HG03196 (cell line): ENCODE results near the gene EFCAB10.
A peak's percentile ranks its signal among the peaks of the same experiment; 100 is the strongest.

Source experiments
- ATAC-seq: cut with Tn5 transposase; IDR thresholded peaks from one replicate; pipeline ENCODE4 v1.9.1; 2021; ENCODE audit not compliant: unreplicated experiment

The EFCAB10 gene, protein sequence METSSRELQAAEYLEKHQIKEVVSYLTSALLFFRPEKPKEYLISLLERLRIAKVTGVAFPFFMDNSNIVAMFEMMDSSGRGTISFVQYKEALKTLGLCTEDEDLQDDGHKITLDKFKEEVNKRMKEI

DNA sequence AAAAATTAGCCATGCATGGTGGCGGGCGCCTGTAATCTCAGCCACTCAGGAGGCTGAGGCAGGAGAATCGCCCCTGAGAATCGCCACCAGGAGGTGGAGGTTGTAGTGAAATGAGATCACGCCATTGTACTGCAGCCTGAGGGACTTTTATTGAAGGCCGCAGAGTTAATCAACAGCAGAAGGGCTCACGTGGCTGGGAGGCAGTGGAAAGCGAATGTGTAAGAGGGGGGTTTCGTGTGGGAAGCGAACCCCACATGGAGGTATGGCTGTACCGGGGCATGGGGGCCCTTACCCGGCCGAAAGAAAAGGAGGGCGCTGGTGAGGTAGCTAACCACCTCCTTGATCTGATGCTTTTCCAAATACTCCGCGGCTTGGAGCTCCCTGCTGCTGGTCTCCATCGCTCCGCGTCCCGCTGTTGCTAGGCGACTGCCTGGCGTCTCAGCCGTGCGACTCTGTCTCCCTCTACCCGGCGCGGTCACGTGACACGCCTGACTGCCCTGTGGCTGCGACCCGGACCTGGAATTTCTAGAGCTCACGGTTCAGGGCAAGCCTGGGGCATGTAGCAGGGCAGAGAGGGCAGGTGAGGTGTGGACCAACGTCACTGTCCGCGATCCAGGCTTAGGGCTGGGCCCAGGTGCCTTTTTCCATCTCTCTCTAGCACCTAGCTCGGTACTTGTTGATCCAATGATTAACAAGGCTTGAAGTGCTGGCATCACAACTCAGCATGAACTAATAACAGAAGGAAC, at the start of gene EFCAB10:
EFCAB10 (minus strand) TSS at position 428 of the 746 bp plus-strand sequence; CDS start at position 398, 30 bp downstream.
- ATAC-seq: peak; percentile 69

DNA sequence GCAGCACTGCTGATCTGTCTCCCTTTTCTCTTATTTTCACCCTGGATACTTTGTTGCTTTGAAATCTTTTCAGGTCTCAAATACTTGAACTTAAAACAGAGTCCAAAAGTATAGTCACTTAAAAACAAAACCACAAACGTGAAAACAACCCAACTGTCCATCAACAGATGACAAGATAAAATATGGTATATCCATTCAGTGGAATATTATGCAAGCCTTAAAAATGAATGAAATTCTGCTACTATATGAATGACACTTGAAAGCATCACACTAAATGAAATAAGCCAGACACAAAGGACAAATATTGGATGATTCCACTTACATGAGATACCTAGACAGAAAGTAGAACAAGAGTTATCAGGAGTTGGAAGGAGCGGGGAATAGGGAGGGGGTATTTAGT, 44.7 kb upstream of the EFCAB10 start:
- ATAC-seq: no peak

DNA sequence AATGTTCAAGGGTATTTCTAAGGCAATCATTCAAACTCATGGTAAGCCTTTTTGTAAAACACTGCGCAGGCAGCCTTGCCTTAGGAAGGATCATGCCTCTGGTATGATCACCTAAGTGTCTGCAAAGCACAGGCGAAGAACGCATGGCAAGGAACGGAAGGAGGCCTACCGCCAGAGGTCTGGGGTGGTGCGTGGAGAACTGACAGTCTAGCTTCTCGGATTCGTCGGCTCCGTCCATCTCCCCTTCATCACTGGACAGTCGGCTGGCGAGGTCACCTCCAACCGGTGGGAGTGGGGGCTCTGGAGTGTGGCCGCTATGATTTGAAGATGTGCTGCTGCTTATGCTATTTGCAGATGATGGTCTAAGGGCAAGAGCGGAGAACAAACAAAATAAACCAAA, 42.6 kb upstream of the EFCAB10 start:
- ATAC-seq: no peak

DNA sequence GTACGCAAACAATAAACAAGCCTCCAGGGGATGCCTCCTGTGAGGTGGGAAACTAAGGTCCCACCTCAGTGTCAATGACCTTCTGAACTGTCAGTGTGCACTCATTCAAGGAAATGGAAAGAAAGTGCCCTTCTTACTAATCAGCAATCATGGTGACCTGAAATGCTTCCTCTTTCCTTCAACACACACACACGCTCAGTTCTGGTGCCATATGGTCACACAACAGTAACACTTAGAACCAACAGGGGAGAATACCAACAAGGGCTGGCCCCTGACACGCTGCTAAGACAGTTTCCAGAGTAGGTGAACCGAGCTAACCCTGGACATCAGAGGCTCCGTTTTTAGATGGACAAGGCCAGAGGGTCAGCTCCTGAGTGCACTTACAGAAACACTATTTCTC, 42.1 kb upstream of the EFCAB10 start:
- ATAC-seq: no peak

DNA sequence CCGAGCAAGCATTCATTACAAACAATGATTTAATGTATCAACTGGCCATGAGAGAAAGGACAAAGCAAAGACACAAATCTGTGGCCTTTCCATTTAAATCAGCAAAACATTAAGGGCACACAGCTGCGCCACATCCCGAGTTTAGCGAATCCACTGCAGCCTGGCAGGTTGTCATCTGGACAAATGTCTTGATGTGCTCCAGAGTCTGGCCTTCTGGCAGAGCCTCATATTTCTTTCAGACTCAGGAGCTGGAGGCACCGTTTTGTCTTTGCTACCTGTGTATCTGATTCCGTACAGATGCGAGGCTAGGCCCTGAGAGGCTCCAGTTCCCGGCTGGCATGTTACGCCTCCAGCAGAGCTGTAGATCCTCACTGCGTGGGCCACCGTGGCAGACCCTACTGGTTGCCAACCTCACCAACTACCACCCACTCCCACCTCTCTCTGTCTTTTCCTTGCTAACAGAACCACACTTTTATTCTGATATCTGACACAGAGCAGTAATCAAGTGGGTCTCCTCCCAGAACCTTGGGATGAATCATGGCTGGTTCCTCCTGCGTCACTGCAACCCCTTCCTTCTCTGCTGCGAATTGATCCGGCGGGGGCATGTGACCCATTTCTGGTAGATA, 40.9 kb upstream of the EFCAB10 start:
- no peak for ATAC-seq

DNA sequence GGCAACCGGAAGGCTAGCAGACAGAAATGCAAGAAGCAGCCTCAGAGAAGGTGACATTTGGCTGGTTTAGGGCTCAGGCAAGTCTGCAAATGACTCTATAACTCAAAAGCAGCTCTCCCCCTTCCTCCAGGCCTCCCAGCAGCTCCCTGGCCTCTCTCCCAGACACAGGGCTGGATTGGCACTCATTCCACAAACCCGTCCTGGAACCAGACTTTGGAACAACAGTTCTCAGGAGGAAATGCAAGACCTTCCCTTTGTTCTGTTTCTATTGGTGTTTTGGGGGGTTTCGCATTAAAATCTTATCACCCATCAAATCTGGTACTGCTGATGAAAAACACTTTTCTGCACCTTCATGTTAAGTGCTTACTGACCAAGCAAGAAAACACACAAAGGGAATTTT, 40.3 kb upstream of the EFCAB10 start:
- ATAC-seq: no peak

DNA sequence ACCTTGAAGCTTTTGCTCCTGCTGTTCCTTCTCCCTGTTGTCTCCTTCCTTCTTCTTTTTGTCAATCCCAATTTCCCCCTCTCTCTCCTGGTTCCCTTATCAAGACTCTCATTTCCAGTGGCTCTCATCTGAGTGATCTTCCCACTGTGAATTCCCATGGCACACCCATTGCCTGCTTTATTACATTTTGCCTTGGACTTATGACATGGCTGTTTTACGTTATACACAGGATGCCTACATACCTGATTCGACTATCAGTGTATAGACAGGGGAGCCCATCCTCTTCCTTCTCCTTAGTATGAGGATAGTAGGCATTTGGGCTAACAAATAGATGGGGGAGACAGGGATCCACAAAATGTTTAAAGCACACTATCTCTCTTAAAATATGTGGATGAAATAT, 39.9 kb upstream of the EFCAB10 start:
- ATAC-seq: no peak

DNA sequence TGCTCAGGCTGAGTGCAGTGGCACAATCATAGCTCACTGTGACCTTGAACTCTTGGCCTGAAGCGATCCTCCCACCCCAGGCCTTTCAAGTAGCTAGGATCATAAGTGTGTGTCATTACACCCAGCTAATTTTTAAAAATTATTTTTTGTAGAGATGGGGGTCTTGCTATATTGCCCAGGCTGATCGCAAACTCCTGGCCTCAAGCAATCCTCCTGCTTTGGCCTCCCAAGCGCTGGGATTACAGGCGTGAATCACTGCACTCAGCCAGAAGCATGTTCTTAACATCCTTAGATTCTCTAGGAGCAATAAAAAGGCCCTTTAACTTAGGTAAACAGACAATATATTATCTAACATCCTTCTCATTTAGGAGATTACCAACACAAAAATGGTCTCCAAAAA, 38.3 kb upstream of the EFCAB10 start:
- no peak for ATAC-seq

DNA sequence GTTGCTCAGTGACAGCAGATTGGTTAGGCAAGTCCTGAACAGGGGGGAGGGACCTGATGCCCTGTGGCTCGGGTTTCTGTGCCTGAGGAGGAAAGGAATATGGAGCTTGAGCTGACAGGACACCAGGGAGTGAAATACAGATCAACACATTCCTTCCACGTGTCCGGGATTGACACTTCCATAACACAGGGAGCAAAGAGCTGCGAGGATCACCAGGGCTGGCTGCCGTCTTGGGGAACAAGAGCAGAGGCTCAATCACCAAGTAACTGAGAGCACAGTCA, 36.7 kb upstream of the EFCAB10 start:
- no peak for ATAC-seq

DNA sequence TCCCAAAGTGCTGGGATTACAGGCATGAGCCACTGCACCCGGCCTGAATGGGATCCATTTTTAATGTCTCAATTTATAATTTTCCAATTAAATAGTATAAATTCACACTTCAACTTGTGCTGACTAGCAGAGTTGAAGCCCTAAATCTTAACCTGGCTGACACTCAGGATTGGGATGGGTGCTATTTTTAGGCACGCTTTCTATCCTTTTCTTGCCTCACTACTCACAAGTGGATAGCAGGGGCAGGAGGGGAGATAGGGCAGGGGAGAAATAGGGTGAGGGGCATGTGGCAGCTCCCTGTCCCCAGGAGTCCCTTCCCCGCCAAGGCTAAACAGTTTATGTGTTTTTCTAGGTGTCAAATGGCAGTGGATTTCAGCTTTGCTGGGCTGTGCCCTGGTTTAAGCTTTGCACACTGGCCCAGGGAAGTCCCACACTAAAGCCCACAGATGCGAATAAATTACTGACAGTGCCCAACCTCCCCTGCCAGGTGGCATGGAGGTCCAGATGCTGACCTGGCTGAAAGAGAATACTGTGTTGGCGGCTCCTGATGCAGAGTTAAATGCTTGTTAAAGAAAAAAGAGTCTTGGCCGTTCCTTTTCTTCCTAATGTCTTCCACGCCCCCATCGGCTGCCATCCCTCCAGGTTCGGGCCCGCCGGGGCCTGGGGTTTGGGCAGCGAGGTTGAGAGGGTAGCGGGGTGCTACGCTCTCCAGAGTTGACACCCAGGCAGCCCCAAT, 36.2 kb upstream of the EFCAB10 start:
- ATAC-seq: no peak

DNA sequence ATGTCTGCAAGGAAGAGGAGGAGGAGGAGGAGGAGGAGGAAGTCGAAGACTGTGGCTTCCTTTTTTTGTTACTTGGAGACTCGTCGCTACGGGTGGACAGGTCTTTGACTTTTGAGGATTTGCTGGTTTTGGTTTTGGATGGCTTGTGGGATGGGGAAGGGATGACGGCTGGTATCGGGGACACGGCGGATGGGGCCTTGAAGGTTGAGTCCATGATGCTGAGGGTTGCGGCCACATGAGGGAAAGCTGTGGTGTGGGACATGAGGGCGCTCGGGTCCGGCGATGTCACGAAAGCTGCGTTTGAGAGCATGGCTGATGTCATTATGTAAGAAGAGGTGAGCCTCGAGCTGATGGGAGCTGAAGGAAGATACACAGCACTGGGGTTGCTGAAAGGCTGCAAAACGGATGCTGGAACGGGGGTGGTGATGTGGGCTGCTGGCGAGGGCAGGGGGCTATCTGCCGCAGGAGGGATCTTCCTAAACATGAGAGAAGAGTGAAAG, 33.1 kb upstream of the EFCAB10 start:
- ATAC-seq: no peak

DNA sequence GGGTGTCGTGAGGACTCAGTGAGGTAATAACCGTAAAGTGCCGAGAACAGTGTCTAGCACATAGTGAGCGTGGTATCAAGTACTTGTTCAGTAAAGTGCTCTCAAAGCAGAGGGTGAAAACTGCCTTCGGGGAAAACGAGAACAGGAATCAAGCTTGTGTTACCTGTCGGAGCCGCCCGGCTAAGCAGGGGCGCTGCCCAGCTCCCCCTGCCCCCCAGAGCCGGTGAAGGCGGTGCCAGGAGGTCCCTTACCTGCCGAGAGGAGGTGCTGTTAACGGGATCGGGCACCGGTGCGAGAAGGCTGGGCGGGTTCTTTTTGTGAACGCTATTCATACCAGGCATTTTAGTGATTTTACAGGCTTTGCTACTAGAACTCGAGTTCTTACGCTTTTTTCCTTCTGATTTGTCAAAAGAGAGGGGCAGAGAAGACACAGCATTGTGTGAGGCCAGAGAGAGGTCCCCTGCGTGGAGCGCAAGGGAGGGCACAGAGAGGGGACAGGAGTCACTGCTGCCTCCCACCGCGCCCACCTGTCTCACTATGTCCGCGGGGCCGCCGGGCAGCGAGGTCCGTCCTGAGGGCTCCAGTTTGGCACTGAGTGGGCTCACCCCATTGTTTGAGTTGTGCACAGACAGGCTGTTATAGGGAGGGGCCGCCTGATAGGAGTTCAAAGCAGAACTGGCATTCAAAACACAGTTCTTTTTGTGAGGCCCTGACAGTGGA, 32.5 kb upstream of the EFCAB10 start:
- ATAC-seq: no peak

DNA sequence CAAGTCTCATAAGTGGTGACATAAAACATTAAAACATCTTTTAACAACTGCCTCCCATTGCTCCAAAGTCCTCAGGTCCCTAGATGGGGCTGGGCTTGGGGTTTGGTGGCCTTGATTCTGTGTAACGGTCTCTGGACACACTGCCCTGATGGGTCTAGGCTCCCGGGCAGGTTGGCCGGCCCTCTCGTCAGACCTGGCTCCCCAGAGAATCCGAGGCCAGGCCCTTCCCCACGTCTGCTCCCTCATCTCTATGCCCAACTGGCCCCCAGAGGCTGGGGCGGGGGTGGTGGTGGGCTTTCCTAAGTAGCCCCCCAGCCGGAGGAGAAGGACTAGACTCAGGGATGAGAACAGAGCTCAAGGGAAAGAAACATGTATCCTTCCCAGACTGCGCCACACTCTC, 31.5 kb upstream of the EFCAB10 start:
- ATAC-seq: no peak

DNA sequence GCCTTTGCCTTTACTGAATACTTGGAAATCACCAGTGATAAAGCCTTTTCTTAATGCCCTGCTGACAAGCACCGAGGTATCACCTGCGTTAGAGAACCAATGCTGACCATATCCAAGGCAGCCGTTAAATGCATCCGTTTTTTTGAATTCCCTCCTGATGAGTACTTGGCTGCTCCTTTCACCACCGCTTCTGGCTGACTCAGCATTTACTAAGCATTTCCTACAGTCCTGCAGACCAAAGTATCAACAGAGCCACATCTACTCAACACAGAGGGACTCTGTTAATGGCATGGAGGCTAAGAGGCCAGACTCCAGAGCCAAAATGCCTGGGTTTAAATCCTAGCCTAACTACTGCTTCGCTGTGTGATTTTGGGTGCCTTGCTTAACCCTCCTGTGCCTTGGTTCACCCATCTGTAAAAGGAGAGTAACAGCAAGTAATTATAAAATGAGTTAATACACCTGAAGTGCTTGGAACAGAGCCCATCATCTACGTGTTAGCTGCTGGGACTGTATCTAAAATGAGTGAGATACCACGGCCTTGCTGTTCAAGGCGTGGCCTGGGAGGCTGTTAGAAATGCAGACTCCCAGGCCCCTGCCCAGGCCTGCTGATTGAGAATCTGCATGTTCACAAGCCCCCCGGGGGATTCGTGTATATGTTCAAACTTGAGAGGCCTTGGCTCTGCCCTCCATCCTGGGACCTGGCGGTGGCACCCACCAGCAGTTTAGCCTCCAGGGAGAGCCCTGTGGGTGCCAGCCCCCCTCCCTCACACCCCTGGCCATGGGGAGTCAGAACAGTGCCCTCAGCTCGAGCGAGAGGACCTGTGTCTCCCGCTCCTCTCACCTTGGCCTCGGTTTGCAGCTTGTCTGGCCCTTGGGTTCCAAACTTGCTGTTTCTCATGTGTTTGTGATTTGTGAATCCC, 30.8 kb upstream of the EFCAB10 start:
- no peak for ATAC-seq

DNA sequence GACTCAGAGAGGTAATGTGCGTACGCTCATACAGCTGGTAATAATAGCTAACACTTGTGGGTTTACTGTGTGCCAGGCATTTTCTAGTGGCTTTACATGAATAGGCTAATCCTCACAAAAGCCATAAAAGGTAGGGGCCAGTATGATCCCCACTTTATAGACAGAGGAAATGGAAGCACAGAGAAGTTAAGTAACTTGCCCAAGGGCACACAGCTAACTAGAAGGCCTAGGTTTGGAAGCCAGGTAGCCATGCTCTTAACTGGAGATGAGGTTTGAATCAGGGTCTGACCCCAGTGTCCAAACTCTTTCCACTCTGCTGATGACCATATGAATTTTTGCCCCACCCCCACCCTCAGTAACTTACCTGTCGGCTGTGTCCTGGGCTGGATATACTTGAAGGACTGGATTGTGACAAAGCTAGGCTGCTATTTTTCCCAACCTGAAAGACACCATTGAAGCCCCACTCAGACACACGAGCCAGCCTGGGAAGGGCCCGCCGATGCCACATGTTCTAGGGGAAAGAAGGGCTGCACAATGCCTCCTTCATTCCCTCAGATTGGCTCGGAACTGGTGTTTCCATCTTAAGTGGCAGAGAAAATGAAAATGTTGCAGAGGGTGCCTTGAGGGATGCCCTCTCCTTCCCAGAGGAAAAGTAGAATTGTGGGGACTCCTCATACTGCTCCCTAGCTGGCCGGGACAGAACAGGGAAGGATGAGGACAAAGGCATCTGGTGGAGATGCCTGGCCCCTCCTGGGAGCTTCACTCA, 29.1 kb upstream of the EFCAB10 start:
- ATAC-seq: no peak

DNA sequence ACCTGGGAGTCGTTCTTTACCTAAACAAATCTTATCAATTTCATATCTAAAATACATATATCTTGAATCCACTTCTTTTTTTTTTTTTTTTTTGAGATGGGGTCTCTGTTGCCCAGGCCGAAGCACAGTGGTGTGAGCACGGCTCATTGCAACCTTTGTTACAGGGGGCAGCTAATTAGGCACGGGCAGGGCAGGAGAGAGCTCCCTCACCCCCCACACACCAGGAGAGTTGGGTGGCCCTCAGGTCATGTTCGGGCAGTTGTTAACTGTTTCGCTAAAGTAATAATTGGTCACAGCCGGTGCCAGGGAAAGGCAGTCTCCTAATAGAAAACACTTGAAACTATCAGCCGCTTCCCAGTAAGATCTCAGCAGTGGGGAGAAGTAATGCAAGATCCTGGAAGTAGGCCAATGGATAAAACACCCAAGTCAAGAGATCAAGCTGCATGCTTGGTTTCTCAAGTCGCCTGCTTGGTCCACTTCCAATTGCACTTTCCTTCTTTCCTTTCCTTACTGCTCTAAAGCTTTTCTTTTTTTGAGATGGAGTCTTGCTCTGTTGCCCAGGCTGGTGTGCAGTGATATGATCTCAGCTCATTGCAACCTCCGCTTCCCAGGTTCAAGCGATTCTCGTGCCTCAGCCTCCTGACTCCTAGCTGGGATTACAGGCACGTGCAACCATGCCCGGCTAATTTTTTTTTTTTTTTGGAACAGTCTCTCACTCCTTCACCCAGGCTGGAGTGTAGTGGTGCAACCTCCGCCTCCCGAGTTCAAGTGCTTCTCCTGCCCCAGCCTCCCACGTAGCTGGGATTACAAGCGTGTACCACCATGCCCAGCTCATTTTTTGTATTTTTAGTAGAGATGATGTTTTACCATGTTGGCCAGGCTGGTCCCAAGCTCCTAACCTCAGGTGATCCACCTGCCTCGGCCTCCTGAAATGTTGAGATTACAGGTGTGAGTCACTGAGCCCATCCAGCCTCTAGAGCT, 21.3 kb upstream of the EFCAB10 start:
- ATAC-seq: no peak

DNA sequence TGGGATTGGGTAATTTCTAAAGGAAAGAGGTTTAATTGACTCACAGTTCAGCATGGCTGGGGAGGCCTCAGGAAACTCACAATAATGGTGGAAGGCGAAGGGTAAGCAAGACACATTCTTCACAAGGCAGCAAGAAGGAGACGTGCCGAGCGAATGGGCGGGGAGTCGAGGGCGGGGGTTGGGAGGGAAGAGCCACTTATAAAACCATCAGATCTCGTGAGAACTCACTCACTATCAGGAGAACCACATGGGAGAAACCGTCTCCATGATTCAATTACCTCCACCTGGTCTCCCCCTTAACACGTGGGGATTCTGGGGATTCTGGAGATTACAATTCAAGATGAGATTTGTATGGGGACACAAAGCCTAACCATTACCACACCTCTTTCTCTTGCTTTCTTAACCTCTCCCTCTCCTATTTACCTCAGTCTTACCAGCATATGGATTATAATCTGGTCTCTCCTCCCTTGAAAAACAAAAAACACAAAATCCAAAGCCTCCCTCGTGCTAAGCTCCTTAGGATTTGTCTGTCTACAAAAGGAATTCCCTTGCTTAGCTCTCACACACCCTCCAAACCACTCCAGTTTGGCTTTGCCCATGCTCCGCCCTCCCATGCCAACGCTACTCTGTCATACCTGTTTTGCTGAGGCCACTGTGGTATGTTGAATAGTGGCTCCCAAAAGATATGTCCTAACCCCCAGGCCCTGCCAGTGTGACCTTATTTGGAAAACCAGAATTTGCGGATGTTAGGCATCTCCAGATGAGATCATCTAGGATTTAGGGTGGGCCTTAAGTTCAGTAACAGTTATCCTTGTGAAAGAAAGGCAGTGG, 19.6 kb upstream of the EFCAB10 start:
- no peak for ATAC-seq
